GM19025 (cell line): ENCODE measurements around the gene GRIK3.

Source experiments
- ATAC-seq: cut with Tn5 transposase; IDR thresholded peaks from one replicate; pipeline ENCODE4 v1.9.1; 2021; ENCODE audit warnings: mild to moderate bottlenecking, low read depth, moderate library complexity; ENCODE audit not compliant: unreplicated experiment

GRIK3 gene

DNA sequence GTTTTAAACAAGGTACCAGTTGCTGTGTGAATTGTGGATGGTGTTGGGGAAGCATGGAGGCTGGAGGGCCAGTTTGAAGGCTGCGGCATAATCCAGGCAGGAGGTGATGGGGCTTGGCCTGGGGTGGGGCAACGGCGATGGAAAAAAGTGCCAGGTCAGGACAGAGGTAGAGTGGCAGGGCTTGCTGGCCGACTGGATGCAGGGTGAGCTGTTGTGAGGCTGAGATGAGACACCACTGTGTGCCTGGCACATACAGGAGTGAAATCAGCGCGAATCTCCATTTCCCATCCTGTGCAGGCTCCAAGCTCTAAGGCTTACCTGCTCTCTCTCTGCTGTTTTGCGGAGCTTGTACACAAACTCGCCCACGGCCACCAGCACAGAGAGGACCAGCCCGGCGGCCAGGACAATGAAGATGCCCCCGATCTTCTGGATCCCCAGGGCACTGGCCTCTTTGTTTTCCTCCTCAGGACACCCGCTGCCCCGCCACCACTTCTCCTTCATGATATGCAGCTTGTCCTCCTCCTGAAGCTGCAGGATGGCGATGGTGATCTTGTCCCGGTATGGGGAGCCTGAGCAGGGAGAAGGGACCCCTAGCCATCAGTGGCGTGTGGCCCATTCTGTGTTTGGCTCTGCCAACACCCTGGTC lies 229.5 kb downstream of the GRIK3 start:
- ATAC-seq: no peak

DNA sequence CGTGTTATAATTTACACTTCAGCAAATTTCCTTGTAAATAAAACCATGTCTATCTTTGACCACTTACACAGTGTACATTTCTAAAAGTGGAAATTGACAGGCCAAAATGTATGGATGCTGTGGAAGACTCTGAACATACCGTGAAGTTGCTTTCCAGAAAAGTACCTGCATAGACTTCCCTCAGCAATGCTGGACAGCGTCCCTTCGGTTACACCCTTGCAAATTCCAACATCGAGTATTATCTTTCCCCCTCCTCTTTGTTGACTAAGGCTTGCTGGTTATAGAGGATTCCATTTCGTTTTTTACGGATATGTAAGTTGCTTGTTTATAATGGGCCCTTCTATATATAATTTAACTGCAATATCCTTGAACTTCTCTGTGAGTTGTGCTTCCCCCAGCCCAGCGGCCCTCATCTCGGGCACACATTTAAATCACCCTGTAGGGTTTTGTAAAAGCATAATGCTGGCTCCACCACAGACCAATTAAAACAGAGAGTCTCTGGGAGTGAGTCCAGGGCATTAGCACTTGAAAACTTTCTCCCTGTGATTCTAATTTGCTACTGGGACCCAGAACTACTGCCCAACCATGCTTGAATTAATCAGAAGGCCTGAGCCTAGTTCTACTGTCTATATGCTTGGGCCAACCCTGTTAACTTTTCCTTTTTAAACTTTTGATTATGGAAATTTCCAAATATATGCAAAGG lies 230.3 kb downstream of the GRIK3 start:
- ATAC-seq: no peak

DNA sequence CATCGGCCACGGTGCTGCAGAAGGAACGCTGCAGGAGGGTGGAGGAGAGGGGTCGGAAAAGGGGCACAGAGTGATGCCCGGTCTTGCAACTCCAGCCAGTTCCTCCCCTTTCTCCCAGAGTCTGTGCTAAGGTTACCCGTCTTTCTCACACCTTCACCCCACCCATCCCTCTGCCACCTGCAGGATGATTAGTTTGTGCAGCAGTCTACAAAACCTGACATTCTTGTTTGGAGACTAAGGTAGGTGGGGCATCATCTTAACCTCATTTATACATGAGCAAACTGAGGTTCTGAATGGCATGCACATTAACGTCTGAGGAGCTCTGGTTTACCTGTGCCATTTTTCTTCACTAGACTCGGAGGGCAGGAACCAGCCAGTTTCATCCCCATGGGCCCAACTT lies 232.3 kb downstream of the GRIK3 start:
- ATAC-seq: no peak

DNA sequence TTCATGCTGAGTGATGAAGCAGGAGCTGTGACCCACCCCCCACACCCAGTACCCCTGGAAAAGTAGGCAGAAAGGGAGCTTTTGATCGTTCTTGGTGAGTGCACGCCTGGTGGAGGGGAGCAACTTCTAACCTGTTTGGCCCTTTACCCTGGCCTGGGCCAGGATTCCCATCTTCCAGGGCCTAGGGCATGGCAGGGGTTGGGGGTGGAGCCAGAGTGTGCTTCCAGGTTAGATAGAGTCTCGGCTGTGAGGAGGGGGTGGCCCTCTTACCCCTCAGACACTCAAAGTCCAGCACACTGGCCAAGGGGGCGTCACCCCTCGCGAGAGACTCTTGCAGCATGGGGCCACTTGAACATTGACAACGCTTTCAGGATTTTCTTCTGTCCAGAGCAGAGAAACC lies 236.6 kb downstream of the GRIK3 start:
- no peak for ATAC-seq

DNA sequence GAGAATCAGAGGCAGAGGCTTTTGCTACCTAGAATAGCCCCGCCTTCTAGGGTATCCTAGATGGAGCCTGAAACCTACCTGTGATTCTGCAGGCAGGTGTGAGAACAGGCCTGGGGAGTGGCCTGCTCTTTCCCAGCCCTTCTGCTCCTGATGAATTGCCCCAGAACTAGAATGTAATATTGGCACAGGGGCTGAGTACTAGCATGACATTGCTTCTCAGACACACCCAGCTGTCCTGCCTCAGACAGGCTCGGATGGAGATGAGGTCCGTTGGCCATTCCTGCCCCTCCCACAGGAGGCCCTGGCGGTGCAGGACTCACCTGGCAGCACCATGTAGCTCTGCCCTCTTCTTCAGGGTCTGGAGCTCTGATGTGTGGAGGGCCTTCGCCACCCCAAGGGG lies 237.6 kb downstream of the GRIK3 start:
- no peak for ATAC-seq

DNA sequence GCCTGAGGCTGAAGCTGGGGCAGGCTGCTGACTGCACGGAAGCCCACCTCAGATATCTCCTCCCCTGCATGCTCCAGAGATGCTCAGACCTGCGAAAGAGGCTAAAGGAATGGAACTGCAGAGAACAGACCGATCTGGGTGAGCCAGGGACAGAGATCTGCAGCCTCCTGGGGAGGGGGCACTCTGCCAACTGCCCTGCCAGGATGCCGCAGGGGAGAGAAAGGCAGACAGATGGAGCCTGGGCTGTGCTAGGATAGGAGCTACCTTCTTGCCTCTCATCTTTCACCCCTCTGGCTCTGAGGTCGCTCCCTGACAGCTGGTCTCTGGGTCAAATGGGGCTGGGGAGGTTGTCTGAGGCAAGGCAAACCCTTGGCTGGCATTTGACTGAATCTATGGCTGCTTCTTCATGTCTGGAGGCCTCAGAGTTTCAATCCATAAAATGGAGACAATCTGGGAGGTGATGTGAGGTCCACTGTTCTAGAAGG lies 238.2 kb downstream of the GRIK3 start:
- ATAC-seq: no peak

DNA sequence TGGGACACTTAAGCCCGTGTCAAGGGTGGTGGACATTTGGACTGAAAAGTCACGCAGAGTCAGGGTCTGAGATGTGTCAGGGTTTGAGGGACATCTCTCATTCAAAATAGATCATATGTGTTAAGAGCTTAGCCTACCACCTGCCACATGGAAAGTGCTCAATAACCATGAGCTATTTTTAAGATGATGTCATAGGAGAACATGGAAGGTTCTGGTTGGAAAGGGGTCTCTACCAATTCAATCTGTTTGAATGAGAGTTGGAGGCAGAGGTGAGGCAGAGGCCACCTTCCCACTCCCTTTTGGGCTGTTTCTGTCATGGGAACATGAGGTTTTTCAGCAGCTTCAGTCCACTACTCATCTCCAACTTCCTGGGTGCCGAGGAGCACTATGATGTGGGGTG lies 239.9 kb downstream of the GRIK3 start:
- no peak for ATAC-seq

DNA sequence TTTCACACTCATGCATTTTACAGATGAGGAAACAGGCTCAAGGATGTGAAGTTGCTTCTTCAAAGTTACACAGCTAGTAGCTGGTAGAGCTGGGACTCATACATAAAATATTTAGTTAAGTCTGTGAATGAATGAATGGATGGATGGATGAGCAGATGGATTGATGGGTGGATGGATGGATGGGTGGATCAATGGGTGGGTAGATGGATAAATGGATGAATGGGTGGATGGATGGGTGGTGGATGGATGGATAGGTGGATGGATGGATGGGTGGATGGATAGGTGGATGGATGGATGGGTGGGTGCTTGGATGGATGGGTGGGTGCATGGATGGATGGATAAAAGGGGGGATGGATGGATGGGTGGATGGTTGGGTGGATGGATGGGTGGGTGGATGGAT lies 240.9 kb downstream of the GRIK3 start:
- no peak for ATAC-seq

DNA sequence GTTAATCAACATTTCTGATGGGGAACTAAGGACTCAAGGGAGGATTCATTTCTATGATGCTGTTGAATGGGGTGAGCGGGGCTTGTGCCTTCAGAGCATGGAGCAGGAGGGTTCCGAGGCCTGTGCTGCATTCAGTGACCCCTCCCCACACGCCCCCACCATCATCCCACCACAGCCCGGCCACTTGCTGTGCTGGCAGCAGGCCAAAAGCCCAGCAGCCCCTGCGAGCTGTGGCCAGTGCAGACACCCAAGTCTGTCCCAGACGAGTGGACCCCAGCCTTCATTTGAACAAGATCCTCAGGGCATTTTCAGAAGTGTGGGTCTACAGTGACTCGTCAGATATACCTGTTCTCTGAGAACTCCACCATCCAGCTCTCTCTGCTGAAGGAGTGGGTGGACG lies 242.0 kb downstream of the GRIK3 start:
- no peak for ATAC-seq

DNA sequence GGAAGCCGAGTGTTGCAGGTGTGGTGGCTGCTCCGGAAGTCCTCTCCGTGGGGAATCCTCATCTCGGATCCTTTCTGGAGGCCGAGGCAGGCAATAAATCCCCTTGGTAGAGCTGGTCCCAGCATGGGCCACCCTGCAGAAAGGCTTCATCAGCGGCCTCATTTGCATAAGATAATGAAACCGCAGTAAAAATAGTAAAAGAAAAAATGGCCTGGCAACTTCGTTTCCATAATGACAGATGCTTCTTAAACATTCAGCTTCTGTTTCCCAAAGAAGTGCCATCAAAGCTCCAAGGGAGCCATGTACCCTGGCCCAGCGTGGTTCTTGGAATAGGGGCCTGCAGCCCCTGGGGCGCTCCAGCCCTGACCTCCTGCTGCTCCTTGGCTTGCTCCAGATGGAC lies 244.1 kb downstream of the GRIK3 start:
- ATAC-seq: no peak

DNA sequence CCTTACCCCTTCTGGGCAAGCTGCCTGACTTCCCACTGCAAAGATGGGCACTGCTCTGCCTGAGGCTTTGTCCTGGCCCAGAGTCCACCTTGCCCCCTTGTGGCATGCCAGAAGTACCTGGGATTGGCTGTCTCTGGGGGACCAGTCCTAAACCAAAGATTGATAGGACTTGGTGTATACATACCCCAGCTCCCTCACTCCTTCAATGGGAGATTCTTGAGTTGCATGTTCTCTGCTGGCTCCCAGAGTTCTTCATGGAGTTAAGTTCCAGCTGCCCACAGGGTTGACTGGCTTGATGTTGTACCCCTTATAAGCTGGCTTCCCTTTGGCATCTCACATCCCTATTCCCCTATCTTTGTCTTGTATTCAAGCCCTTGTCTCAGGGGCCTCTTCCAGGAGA lies 244.8 kb downstream of the GRIK3 start:
- ATAC-seq: no peak

DNA sequence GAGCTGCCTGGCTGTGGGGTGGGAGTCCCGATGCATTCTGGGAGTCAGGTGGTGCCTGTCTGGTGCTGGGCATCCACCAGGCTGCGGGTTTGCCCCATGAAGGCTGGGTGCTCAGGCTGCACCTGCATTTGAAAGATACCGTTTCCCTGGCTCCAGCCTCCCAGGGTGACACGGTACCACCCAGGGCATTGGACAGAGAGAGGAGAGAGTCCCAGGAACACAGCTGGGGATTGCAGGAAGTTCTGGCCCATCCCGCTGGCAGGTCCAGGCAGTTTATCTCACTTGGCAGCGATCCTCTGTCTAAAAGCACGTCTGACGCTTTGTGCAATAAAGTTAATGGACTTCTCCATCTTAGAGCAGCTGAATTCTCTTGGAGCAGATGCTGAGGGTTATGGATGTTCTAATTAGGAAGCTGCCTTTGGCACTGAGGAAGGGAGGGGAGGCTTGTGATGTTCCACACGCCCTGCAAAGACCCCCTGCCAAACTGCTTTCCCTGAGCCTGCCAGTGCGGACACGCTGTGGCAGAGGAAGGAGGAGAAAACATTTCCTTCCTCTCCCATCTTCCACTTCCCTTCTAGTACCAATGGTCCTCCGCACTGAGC lies 246.9 kb downstream of the GRIK3 start:
- ATAC-seq: no peak

DNA sequence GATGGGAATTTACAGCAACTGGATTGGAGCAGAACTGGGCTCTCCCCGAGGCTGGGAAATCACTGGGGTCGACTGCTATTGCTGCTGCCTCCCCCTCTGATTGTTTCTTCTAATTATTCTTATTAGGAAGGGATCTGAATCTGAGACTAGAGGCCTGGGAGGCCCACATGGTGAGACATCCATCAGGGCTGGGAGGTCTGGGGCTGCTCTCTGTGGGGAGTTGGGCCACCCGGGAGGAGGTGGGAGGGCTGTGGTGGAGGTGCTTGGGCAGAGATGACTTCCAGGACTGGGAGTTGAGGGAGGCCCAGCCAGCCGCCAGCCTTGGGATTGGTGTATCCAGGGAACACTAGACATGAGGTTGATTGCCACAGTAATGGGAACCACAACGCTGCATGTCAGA lies 247.9 kb downstream of the GRIK3 start:
- no peak for ATAC-seq

DNA sequence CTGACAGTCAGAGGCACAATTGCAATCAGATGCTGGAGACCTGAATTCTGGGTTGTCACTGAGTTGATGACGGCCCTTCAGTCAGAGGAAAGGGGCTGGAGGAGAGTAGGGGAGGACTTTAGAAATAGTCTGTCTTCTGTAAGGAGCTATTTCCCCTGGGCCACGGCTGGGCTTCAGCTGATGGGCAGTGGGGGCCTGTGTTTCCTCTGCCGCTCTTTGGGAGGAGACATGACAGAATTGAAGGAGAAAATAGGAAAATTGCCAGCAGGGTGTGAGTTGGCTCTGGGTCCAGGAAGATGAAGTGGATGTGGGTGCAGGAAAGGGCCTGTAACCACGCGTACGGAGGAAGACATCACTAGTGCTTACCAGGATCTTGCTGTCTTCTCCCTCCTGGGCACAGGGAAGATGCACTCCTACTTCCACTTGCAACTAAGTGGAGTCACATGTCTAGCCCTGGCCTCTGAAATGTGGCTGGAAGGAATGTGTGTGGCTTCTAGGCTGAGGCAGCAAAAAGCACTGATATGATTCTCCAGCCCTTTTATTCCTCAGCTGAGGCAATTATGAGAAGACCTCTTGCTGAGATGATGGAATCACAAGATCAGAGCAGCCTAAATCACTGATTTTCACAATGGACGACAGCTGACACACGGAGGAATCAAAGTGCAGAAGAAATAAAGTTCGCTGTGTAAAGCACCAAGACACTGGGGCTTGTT lies 250.0 kb downstream of the GRIK3 start:
- no peak for ATAC-seq

DNA sequence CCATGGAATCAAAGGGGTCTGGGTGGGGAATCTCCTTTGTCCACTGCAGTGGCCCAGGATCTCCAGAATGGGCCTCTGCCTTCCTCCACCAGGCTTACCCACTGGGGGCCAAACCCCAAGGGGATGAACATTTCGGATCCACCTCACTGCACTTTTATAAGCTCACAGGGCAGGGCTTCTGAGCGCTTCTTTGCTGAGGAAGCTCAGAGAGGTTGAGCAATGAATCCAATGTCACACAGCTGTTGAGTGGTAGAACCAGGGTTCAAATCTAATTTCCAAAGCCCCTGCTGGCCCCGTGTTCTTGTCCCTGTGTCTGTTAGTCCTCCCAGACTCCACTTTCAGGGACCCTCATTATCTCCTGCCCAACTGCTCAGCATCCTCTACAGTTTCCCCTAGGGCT lies 250.8 kb downstream of the GRIK3 start:
- ATAC-seq: no peak

DNA sequence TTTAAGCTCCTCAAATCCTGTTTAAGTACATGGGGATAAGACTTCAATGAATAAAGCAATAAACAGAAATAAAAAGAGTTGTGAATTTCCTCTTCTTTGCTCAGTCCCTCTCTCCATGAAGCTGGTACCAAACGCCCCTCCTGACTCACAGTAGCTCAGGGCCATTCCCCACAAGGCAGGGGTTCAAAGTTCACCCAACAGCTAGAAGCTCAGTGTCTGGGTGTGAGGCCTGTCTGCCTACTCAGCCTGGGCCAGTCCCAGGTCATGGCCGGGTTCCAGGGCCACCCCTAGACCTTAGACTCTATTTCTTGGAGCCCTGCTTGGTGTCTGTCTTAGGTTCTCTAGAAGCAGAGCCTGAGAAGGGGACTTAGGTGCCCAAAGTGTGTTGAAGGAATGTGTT lies 251.5 kb downstream of the GRIK3 start:
- ATAC-seq: no peak

DNA sequence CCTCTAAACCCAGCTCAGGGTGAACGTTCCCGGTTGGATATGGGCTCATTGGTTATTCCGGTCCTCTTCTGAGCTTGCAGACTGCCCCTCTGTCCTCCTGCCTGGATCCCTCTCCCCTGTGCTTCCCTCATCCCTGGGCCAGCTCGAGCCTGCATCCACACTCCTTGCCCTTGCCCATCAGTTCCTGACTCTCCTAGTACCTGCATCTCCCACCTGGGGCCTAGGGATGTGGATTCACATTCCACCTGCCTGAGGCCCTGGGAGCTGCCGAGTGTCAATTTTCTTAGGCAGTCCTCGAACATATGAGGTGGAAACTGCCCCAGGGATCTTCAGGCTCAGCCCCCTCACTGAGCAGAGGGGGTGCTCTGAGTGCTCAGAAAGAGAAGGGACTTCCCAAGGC lies 252.2 kb downstream of the GRIK3 start:
- no peak for ATAC-seq

DNA sequence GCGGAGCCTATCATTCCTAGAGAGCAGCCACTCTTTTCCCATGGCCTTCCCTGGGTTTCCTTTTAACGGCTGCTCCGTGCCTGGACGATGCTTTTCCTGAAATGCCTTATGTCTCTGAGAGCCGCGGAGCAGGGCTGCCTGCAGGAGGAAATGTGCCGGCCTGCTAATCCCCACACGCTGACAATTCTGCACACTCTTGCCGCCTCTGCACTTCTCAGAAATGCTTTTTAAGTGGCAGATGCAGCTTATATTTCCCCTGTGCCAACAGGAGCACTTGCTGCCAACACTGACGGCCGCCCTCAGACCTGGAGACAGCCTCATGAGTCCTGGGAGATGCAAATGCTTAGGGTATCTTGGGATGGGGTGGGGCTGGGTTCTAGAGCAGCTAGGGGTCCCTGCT lies 253.2 kb downstream of the GRIK3 start:
- ATAC-seq: no peak

DNA sequence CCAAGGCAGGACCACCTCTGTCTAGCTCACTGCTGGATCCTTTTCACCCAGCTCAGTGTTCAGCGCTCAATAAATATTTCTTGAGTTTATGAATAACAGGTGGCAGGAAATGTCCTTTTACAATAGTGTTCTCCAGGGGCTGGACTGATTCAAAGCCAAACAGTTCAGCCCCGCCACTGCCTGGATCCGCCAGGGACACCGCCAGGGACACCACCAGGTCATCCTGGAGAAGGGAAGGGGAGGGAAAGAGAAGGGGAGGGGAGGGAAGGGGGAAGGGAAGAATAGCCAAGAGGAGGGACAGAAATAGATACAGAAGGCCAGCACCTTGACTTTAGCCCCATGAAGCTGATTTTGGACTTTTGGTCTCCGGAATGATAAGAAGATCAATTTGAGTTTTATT lies 255.6 kb downstream of the GRIK3 start:
- no peak for ATAC-seq

DNA sequence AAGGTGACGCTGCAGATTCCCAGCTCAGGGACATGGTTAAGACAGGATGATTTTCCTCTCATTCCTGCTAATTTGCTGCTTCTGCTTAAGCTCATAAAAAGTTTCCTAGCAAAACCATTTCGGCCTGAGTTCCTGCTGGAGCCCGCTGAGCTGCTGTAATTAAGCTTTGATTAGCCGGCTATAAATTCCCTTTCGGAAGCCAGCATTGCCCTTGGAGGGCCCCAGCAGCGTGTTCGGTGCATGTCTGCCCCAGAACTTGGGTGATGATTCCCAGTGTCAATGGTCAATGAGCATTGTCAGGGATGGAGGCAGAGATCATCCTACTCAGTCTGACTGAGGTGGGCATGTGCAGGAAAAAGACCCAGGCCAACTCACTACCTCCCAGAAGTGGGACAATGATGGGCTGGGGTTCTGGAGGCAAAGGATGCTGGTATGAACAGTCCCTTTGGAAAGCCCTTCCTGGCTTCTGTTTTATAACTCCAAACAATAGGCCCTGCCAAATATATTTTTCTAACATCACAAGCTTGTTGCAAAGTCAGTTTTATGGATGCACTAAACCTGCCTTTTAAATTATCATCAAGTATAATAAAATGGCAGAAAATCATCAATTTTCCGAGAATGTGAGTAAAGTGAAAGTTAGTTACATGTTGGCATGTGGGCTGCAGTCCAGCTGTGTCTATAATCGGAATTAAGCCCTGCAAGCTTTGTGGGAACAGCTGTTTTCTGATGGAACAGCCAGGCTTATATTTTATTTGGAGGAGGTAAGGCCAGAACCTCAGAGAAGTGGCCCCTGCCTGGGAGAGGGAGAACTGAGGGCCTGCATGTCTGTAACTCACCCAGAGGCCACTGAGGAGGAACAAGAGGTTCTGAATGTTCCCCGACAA lies 257.1 kb downstream of the GRIK3 start:
- ATAC-seq: no peak
